Neuronal stem cell (in vitro differentiated cells): ENCODE data around the gene FHOD3.

ENCODE experiments used
- DNase-seq: peaks from one replicate; pipeline ENCODE4 v3.0.0-alpha.2; 2013; ENCODE audit warnings: low spot score
- H2AFZ ChIP-seq: one replicate; pipeline ENCODE4 v1.6.1; 2013; ENCODE audit warnings: mild to moderate bottlenecking, low read length, inconsistent platforms
- H2AK5ac ChIP-seq: 2 replicates; pipeline ENCODE4 v1.6.1; 2013; ENCODE audit warnings: low read depth, mild to moderate bottlenecking, inconsistent platforms, low read length, moderate library complexity, mixed read lengths
- H2BK120ac ChIP-seq: 2 replicates; pipeline ENCODE4 v1.6.1; 2013; ENCODE audit warnings: low read depth, mild to moderate bottlenecking, inconsistent platforms, low read length, moderate library complexity, mixed read lengths
- H2BK12ac ChIP-seq: one replicate; pipeline ENCODE4 v1.6.1; 2013; ENCODE audit warnings: low read length, inconsistent platforms
- H2BK15ac ChIP-seq: 2 replicates; pipeline ENCODE4 v1.6.1; 2013; ENCODE audit warnings: mild to moderate bottlenecking, low read length, inconsistent platforms, mixed read lengths
- H2BK5ac ChIP-seq: one replicate; pipeline ENCODE4 v1.6.1; 2013; ENCODE audit warnings: inconsistent platforms, mild to moderate bottlenecking, low read length, moderate library complexity
- H3K14ac ChIP-seq: one replicate; pipeline ENCODE4 v1.6.1; 2013; ENCODE audit warnings: low read length, inconsistent platforms
- H3K18ac ChIP-seq: 2 replicates; pipeline ENCODE4 v1.6.1; 2013; ENCODE audit warnings: low read length, inconsistent platforms
- H3K23ac ChIP-seq: 2 replicates; pipeline ENCODE4 v1.6.1; 2013; ENCODE audit warnings: low read depth, mild to moderate bottlenecking, mixed read lengths, low read length, inconsistent platforms; ENCODE audit not compliant: poor library complexity
- H3K27ac ChIP-seq: replicated peaks from 3 replicates; pipeline ENCODE4 v1.5.1; 2013; ENCODE audit warnings: low read length, inconsistent platforms
- H3K27me3 ChIP-seq, 3 experiments: 2 replicates each; pipeline ENCODE4 v1.6.1; 2013; ENCODE audit warnings: low read length in 3 of 3, mild to moderate bottlenecking in 2 of 3, inconsistent platforms in 1 of 3, low read depth in 1 of 3, mixed read lengths in 1 of 3, moderate library complexity in 1 of 3; ENCODE audit not compliant: control insufficient read depth in 3 of 3, insufficient read depth in 3 of 3
- H3K36me3 ChIP-seq, 2 donors: replicated peaks in 1 of 2; 2 replicates each; pipeline ENCODE4 v1.6.1; 2013; ENCODE audit warnings: low read length in 2 of 2; ENCODE audit not compliant: control insufficient read depth in 2 of 2, insufficient read depth in 2 of 2
- H3K4ac ChIP-seq: 2 replicates; pipeline ENCODE4 v1.6.1; 2013; ENCODE audit warnings: inconsistent platforms, mild to moderate bottlenecking, low read length, moderate library complexity
- H3K4me1 ChIP-seq, 2 donors: 1 replicate in 1 of 2; 2 replicates in 1 of 2; pipeline ENCODE4 v1.6.1; 2013; ENCODE audit warnings: low read length in 2 of 2, low read depth in 1 of 2; ENCODE audit not compliant: control insufficient read depth in 2 of 2, insufficient read depth in 1 of 2
- H3K4me2 ChIP-seq: one replicate; pipeline ENCODE4 v1.6.1; 2013; ENCODE audit warnings: mild to moderate bottlenecking, low read length, inconsistent platforms; ENCODE audit not compliant: insufficient read depth, poor library complexity, severe bottlenecking
- H3K4me3 ChIP-seq, 2 donors: 2 replicates each; pipeline ENCODE4 v1.5.1; 2013; ENCODE audit warnings: low read length in 2 of 2, mild to moderate bottlenecking in 2 of 2, inconsistent platforms in 1 of 2, moderate library complexity in 1 of 2
- H3K79me1 ChIP-seq: one replicate; pipeline ENCODE4 v1.6.1; 2013; ENCODE audit warnings: low read depth, mild to moderate bottlenecking, inconsistent platforms, low read length, moderate library complexity
- H3K9ac ChIP-seq: one replicate; pipeline ENCODE4 v1.6.1; 2013; ENCODE audit warnings: mild to moderate bottlenecking, low read depth, low read length, inconsistent platforms; ENCODE audit not compliant: poor library complexity
- H3K9me3 ChIP-seq, 2 donors: replicated peaks in 1 of 2; 2 replicates each; pipeline versions ENCODE3 to v1.6.1; 2013; ENCODE audit warnings: low read length in 2 of 2, mild to moderate bottlenecking in 2 of 2, inconsistent platforms in 1 of 2, low read depth in 1 of 2, mixed read lengths in 1 of 2, moderate library complexity in 1 of 2; ENCODE audit not compliant: control insufficient read depth in 2 of 2, insufficient read depth in 1 of 2
- H4K8ac ChIP-seq: one replicate; pipeline ENCODE4 v1.6.1; 2013; ENCODE audit warnings: low read depth, mild to moderate bottlenecking, inconsistent platforms, low read length, moderate library complexity
- H4K91ac ChIP-seq: one replicate; pipeline ENCODE4 v1.6.1; 2013; ENCODE audit warnings: low read length, low read depth, mild to moderate bottlenecking, inconsistent platforms; ENCODE audit not compliant: poor library complexity
- WGBS, 2 donors: extraction: QIAGEN DNeasy Blood & Tissue Kit; methylation state at CpG; one replicate each; pipeline ENCODE4 v1.1.7; 2013; ENCODE audit warnings: missing lambda C conversion rate in 2 of 2, mixed read lengths in 1 of 2; ENCODE audit not compliant: insufficient read length in 2 of 2, insufficient replicate concordance in 1 of 2; ENCODE audit errors: extremely low coverage in 2 of 2; 5-methylcytosine and 5-hydroxymethylcytosine counted together

FHOD3 gene

GRCh38 chr18:36275561-36275960, 22.0 kb upstream of the FHOD3 start:
- Histone ChIP-seq H3K36me3 (no peaks in the 10 kb centered on the region), H3K23ac (no peak overlapping the region), H3K9me3 (no peaks in the 10 kb centered on the region), H4K91ac (no peak overlapping the region), H3K27me3 (peaks cover 0 to 13% (median 0%) of the 10 kb centered on the region in 3 experiments), H4K8ac (no peak overlapping the region), H3K27ac (no peak overlapping the region), H3K4me2 (no peak overlapping the region), H2BK15ac (no peak overlapping the region), H3K4me3 (no peak overlapping the region), H3K4ac (no peak overlapping the region), H3K18ac (no peak overlapping the region), H2AK5ac (no peak overlapping the region), H3K9ac (no peak overlapping the region), H2BK5ac (no peak overlapping the region), H3K14ac (no peak overlapping the region), H2BK12ac (no peak overlapping the region), H3K4me1 (no peaks in the 10 kb centered on the region), H2AFZ (no peak overlapping the region), H3K79me1 (no peaks in the 10 kb centered on the region), H2BK120ac (no peak overlapping the region)
- DNase-seq = no peak
- WGBS, 2 donors = no CpG with 5 or more reads among the region's 1 CpG

GRCh38 chr18:36279001-36279400, 18.5 kb upstream of the FHOD3 start:
- Histone ChIP-seq H4K8ac (no peak overlapping the region), H2BK15ac (no peak overlapping the region), H2BK120ac (no peak overlapping the region), H3K18ac (no peak overlapping the region), H2AK5ac (no peak overlapping the region), H3K4ac (no peak overlapping the region), H3K36me3 (no peaks in the 10 kb centered on the region), H2BK12ac (no peak overlapping the region), H3K27me3 (peaks cover 0 to 26% (median 0%) of the 10 kb centered on the region in 3 experiments), H3K14ac (no peak overlapping the region), H2BK5ac (no peak overlapping the region), H3K4me1 (no peaks in the 10 kb centered on the region), H4K91ac (no peak overlapping the region), H3K79me1 (no peaks in the 10 kb centered on the region), H3K27ac (no peak overlapping the region), H3K9ac (no peak overlapping the region), H3K4me2 (no peak overlapping the region), H2AFZ (no peak overlapping the region), H3K23ac (no peak overlapping the region), H3K9me3 (no peaks in the 10 kb centered on the region), H3K4me3 (no peak overlapping the region)
- no CpG with 5 or more reads among the region's 3 CpGs for WGBS, 2 donors
- DNase-seq = no peak

- H3K4ac ChIP-seq = no peak overlapping the region
- no peak overlapping the region for H3K23ac ChIP-seq
- WGBS, 2 donors = no CpG with 5 or more reads among the region's 3 CpGs
- peaks cover 0 to 26% (median 0%) of the 10 kb centered on the region in 3 experiments for H3K27me3 ChIP-seq
- H3K4me2 ChIP-seq = no peak overlapping the region
- H4K8ac ChIP-seq = no peak overlapping the region
- no peaks in the 10 kb centered on the region for H3K9me3 ChIP-seq
- no peak overlapping the region for H2AFZ ChIP-seq
- H3K14ac ChIP-seq = no peak overlapping the region
- H3K36me3 ChIP-seq = no peaks in the 10 kb centered on the region
- no peak overlapping the region for H2AK5ac ChIP-seq
- no peaks in the 10 kb centered on the region for H3K4me1 ChIP-seq
- H3K79me1 ChIP-seq = no peaks in the 10 kb centered on the region
- no peak overlapping the region for H2BK12ac ChIP-seq
- H3K9ac ChIP-seq = no peak overlapping the region
- H2BK5ac ChIP-seq = no peak overlapping the region
- no peak overlapping the region for H3K27ac ChIP-seq
- no peak overlapping the region for H4K91ac ChIP-seq
- H2BK15ac ChIP-seq = no peak overlapping the region
- no peak overlapping the region for H3K18ac ChIP-seq
- no peak overlapping the region for H3K4me3 ChIP-seq
- H2BK120ac ChIP-seq = no peak overlapping the region
- no peak for DNase-seq
These were observed 15.6 kb upstream of the FHOD3 start for GRCh38 chr18:36281936-36282335.

GRCh38 chr18:36283448-36283847, 14.1 kb upstream of the FHOD3 start:
- peaks cover 0 to 22% (median 0%) of the 10 kb centered on the region in 3 experiments for H3K27me3 ChIP-seq
- no peaks in the 10 kb centered on the region for H3K79me1 ChIP-seq
- H2AK5ac ChIP-seq = no peak overlapping the region
- H2AFZ ChIP-seq = no peak overlapping the region
- H3K9me3 ChIP-seq = no peaks in the 10 kb centered on the region
- H3K23ac ChIP-seq = no peak overlapping the region
- DNase-seq = no peak
- H2BK5ac ChIP-seq = no peak overlapping the region
- H3K36me3 ChIP-seq = no peaks in the 10 kb centered on the region
- H3K18ac ChIP-seq = no peak overlapping the region
- no peak overlapping the region for H4K8ac ChIP-seq
- no peak overlapping the region for H3K4me3 ChIP-seq
- no peak overlapping the region for H2BK15ac ChIP-seq
- no peak overlapping the region for H3K4ac ChIP-seq
- H3K4me2 ChIP-seq = no peak overlapping the region
- H3K27ac ChIP-seq = no peak overlapping the region
- H2BK120ac ChIP-seq = no peak overlapping the region
- no peak overlapping the region for H3K14ac ChIP-seq
- WGBS, 2 donors = no CpG with 5 or more reads among the region's 6 CpGs
- no peaks in the 10 kb centered on the region for H3K4me1 ChIP-seq
- no peak overlapping the region for H3K9ac ChIP-seq
- H4K91ac ChIP-seq = no peak overlapping the region
- no peak overlapping the region for H2BK12ac ChIP-seq
